VCaP (cell line): ENCODE data around the gene LOC101059915.
"Not testable (repeated sequence)": the region's sequence is repeated elsewhere in the genome, so short reads cannot be mapped to it uniquely, and the experiment has no call there.

Experiments
- H3K27ac ChIP-seq: fragments of 450-650 bp; 2 replicates; pipeline ENCODE4 v1.5.1; 2017
- CTCF ChIP-seq: fragments of 450-650 bp; conservative IDR thresholded peaks from 2 replicates; pipeline ENCODE4 v1.5.1; 2017; ENCODE audit warnings: mild to moderate bottlenecking, moderate library complexity

LOC101059915 gene

GRCh38 chrX:71632923-71633657, 34.3 kb upstream of the LOC101059915 start:
- H3K27ac ChIP-seq: no peak overlapping the region
- TF ChIP-seq CTCF: no peak

DNA sequence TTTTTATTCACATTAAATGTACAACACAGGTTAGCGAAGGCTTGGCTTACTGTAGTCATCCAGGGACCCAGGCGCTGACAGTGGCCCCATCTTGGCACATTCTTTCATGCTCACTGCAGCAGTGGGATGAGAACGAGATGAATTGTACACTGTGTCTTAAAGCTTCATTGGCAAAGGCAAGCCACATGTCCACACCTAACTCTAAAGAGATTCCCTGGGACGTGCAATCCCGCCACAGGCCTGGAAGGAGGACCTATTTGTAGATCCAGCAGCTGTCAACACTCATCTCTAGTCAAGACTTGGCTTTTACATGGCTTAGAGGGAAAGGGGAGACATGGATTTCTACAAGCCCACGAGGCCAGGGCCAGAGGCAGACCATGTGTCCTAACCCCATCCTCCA, 33.0 kb upstream of the LOC101059915 start:
- no peak overlapping the region for H3K27ac ChIP-seq
- no peak for TF ChIP-seq CTCF

- TF ChIP-seq CTCF: no peak
- no peak overlapping the region for H3K27ac ChIP-seq
Measured at GRCh38 chrX:71636438-71637252, 30.7 kb upstream of the LOC101059915 start.

- no peak for TF ChIP-seq CTCF
- no peak overlapping the region for H3K27ac ChIP-seq
Measured at GRCh38 chrX:71637253-71637618, 30.1 kb upstream of the LOC101059915 start.

DNA sequence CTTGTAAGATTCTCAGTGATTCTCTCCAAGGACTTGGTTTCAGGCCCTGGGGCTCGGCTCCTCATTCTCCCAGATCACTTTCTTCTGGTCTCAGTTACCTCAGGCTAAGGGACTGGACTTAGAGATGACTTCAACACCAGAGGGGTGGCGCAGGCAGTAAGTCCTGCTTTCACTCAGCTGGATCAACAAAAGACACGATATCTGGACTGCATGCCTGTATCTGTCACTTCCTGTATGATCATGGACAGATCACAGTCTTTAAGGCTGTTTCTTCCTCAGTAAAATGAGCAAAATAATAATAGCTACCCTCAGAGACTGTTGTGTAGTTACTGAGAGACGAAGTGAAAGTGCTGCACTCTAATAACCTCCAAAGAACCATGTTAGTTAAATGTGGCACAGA, 29.5 kb upstream of the LOC101059915 start:
- no peak for TF ChIP-seq CTCF
- H3K27ac ChIP-seq: no peak overlapping the region

GRCh38 chrX:71638409-71638808, 28.9 kb upstream of the LOC101059915 start:
- TF ChIP-seq CTCF: no peak
- no peak overlapping the region for H3K27ac ChIP-seq

GRCh38 chrX:71640002-71640401, 27.3 kb upstream of the LOC101059915 start:
- TF ChIP-seq CTCF: no peak

GRCh38 chrX:71644406-71644805, 22.9 kb upstream of the LOC101059915 start:
- not testable (repeated sequence) for H3K27ac ChIP-seq

More at GRCh38 chrX:71640002-71640401, 27.3 kb upstream of the LOC101059915 start:
- no peak overlapping the region for H3K27ac ChIP-seq
